HG03025 (cell line): ENCODE data around the gene GRIK2.
"Not testable (repeated sequence)": the region's sequence is repeated elsewhere in the genome, so short reads cannot be mapped to it uniquely, and the experiment has no call there.

ENCODE experiments used
- ATAC-seq: cut with Tn5 transposase; IDR thresholded peaks from one replicate; pipeline ENCODE4 v1.9.1; 2021; ENCODE audit warnings: mild to moderate bottlenecking, moderate library complexity; ENCODE audit not compliant: unreplicated experiment, low FRiP score

GRIK2 gene

GRCh38 chr6:102075539-102075938 lies 682.0 kb downstream of the GRIK2 start:
- ATAC-seq = no peak

GRCh38 chr6:102085257-102085656 lies 691.7 kb downstream of the GRIK2 start:
- no peak for ATAC-seq

GRCh38 chr6:102088160-102088559 lies 694.7 kb downstream of the GRIK2 start:
- ATAC-seq = not testable (repeated sequence)

GRCh38 chr6:102114402-102114801 lies 720.9 kb downstream of the GRIK2 start:
- ATAC-seq = peak; percentile 77

- no peak for ATAC-seq
These were observed 722.4 kb downstream of the GRIK2 start for GRCh38 chr6:102115911-102116310.

GRCh38 chr6:102118034-102118433 lies 724.5 kb downstream of the GRIK2 start:
- no peak for ATAC-seq
